ENCODE data around the gene RAP1GDS1.
"Not testable (repeated sequence)": the region's sequence is repeated elsewhere in the genome, so short reads cannot be mapped to it uniquely, and the experiment has no call there.

The RAP1GDS1 gene

DNA sequence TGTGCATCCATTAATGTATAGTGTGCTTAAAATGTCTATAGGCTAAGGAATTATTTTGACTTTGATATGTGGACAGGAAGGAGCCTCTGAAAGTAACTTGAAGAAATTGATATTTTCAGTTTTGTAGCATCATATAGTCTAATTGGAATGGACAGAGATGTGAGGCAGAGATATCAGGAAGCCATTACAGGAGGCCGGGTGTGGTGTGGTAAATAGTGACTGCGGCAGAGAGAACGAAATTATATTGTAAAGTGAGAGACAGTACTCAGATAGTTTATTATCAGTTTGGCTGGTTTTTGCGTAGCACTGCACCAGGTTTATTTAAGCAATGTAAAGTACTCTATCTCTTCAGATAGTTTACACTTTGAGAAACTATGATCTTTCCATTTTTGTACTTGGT lies 98.5 kb downstream of the RAP1GDS1 start:
- DNase-seq: no peak

- DNase-seq: no peak
Observed at GRCh38 chr4:98363431-98363830, 102.2 kb downstream of the RAP1GDS1 start.

- not testable (repeated sequence) for DNase-seq
Observed at GRCh38 chr4:98366275-98366674, 105.1 kb downstream of the RAP1GDS1 start.

- DNase-seq: not testable (repeated sequence)
Observed at GRCh38 chr4:98368000-98368399, 106.8 kb downstream of the RAP1GDS1 start.

GRCh38 chr4:98369322-98369721 lies 108.1 kb downstream of the RAP1GDS1 start:
- no peak for DNase-seq

GRCh38 chr4:98374643-98375042 lies 113.5 kb downstream of the RAP1GDS1 start:
- no peak for DNase-seq

GRCh38 chr4:98377559-98377958 lies 116.4 kb downstream of the RAP1GDS1 start:
- no peak for DNase-seq

GRCh38 chr4:98381306-98381705 lies 120.1 kb downstream of the RAP1GDS1 start:
- DNase-seq: no peak

DNA sequence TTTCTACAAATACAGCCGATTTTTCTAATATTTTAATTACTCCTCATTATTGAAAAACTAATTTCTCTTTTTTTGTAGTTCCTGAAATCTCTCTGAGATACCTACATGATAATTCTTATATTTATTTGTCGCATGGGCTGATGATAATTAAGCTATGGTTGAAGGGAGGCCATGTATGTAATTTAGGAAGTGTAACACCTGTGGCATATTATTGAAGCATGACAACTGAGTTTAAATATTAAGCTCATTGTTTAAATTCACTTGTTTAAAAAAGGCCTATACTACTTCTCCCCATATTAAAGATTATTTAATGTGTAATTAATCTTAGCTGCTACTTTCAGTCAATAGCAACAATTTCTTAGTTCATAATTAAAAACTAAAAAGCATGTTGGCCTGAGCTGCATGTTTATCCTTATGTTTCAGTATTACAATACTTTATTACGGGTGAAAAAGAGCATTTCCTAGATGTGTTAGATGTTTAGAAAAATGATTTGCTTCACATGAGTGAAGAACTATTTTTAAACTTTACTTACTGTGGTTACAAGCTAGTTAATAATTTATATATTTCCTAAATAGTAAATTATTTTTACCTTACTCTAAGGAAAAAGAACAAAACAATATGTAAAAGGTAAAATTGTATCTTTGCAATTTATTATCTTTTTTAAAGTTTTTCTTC lies 122.4 kb downstream of the RAP1GDS1 start:
- no peak for DNase-seq

DNA sequence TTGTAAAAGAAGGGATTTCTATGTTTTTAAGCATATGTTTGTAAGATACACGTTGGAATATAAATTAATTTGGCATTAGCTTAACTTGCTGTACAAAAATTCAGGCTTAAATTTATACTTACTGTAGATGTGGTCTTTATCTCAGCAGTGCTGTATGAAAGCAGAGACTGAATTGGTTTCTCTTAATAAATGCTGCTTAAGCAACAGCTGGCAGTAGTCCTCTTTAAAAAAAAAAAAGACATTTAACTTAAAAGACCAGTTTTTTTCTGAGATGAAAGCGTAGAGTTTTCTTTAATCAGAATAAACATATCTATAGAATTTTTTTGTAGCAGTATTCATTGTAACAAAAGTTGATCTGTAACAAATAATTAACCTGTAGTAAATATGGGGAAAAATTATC lies 124.6 kb downstream of the RAP1GDS1 start:
- DNase-seq: no peak

- DNase-seq: no peak
Observed at GRCh38 chr4:98387345-98388026, 126.3 kb downstream of the RAP1GDS1 start.

- DNase-seq: no peak
Observed at GRCh38 chr4:98394134-98394533, 132.9 kb downstream of the RAP1GDS1 start.

DNA sequence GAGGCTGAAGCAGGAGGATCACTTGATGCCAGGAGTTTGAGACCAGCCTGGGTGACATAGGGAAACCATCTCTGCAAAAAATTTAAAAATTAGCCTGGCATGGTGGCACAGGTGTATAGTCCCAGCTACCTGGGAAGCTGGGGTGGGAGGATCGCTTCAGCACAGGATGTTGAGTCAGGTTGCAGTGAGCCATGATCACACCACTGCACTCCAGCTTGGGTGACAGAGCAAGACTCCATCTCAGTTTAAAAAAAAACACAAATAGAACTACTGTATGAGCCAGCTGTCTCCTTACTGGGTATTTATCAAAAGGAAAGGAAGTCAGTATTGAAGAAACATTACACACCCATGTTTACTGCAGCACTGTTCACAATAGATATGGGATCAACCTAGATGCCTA lies 138.7 kb downstream of the RAP1GDS1 start:
- DNase-seq: no peak

DNA sequence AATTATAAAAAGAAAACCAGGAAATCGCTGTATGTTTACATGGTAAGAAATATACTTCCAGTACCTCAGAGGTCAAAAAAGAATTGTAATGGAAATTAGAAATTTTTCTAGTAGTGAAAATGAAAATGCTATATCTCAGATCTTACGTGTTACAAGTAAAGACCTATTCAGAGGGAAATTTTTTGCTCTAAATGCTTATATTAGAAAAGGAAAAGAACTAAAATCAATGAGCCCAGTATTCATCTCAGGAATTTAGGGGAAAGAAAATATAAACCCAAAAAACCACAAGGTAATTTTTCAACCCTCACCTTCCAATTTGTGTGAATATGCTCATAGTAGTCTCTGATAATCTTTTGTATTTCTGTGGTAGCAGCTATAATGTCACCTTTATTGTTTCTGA lies 145.6 kb downstream of the RAP1GDS1 start:
- DNase-seq: no peak

- DNase-seq: no peak
Observed at GRCh38 chr4:98411731-98412130, 150.5 kb downstream of the RAP1GDS1 start.

GRCh38 chr4:98416844-98417243 lies 155.7 kb downstream of the RAP1GDS1 start:
- no peak for DNase-seq

DNA sequence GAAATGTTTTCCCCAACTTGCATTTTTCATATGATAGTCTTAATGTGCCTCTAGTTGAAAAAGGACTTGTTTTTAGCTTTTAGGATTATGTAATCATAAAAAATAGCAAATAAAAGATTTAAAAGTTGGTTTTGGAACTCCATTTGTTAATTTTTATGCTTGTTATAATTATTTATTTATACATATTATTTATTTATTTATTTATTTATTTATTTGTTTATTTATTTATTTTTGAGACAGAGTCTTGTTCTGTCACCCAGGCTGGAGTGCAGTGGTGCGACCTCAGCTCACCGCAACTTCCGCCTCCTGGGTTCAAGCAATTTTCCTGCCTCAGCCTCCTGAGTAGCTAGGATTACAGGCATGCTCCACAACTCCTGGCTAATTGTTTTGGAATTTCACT lies 159.0 kb downstream of the RAP1GDS1 start:
- DNase-seq: not testable (repeated sequence)

DNA sequence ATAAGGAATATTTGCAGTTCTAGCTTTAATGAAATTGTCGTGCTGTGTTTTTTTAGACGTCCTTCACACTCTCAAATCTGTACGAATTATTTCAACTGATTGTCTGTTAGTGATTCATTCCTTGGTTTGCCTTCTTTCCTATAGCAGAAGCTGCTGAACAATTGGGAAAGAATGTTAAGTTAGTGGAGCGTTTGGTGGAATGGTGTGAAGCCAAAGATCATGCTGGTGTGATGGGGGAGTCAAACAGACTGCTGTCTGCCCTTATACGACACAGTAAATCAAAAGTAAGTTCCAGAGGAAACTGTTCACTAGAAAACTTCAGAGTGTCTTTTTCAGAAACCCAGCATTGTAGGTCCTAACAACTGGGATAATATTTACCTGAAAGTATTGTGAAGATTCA lies 159.9 kb downstream of the RAP1GDS1 start:
- DNase-seq: no peak

DNA sequence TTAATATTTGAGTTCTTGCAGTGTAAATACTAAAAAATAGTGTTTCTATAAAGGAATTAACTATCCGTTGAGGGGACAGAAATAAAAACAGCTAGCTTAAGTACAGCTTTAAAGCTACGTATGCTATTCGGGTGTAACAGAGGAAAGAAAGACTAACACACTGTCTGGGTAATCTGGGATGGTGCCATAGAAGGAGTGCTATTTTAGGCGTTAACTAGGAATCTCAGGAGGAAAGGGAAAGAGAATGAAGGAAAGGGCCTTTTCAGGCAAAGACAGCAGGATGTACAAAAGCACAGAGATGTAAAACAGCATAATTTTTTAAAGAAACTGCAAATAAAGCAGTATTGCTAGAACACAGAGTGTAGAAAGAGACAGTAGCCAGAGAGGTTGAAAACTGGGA lies 161.8 kb downstream of the RAP1GDS1 start:
- DNase-seq: no peak

DNA sequence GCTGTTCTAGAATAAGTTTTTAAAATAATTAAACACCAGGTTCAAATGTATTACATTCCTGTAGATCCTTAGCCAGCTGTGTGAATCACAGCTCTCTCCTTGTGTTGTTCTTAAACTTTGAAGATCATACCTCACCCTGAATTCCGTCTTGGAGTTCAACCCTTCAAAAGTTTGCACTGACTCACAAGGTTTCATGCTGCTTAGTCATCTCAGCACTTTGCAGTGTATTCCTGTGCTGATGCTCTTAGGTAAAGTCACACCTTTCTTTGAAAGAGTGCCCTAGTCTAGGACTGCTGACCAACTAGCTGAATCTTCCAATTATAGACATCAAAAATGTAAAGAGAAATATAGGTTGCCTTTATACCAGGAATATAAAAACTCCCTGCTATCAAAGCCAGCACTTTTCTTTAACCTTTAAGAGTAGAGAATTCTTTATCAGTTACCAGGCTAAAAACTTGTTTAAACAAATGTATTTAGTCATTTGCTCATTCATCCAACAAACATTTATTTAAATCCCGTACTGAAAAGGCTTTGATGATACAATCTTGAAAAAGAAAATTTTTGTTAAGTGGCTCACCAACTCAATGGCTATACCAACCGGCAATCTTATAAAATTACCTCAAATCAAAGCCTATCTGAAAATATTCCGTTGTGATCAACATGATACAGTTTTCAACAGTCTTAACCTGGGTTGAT lies 169.7 kb downstream of the RAP1GDS1 start:
- DNase-seq: no peak

DNA sequence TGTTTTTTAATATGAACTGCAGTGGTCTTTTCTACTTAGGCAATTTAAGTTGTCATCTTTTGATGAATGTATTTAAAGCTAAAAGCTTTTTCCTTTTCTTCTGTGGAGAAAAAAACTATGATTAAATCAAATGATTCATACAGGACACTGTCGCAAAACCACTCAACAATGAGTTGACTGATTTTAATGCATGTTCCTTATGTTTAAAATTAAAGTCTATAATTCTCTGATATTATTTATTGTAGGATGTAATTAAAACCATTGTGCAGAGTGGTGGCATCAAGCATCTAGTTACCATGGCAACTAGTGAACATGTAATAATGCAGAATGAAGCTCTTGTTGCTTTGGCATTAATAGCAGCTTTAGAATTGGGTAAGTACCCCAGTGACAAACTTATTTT lies 172.5 kb downstream of the RAP1GDS1 start:
- DNase-seq: peak in 1 of 2 experiments; percentile 31

DNA sequence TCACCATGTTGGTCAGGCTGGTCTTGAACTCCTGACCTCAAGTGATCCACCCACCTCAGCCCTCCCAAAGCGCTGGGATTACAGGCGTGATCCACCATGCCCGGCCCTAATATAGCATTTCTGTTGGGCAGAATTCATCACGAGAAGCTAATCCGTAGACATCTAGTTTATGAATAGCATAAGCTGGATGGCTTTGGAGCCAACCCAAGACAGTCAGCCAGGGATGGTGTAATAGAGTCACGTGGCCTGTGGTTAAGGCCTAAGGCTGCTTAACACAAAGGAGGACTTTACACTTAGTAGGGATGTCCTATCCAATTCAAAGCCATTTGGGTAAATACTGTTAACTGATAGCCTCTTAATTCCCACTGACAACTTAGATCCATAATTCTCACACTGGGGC lies 173.6 kb downstream of the RAP1GDS1 start:
- no peak for DNase-seq

GRCh38 chr4:98444371-98444770 lies 183.2 kb downstream of the RAP1GDS1 start:
- no peak for DNase-seq

Data from NCI-H2081 (cell line).